ENCODE results near the gene IL6R. TPM values are rescaled to one million over a fixed set of nuclear protein-coding genes. Genes with fewer than 3 reads are reported as not detected.
"Not testable (repeated sequence)": the region's sequence is repeated elsewhere in the genome, so short reads cannot be mapped to it uniquely, and the experiment has no call there.

Gene IL6R
- total RNA-seq, 1 experiment from 2014 or later = 4.9 TPM

GRCh38 chr1:154361357-154361756 is 43.8 kb upstream of the IL6R start:
- CTCF ChIA-PET = interaction anchor here (0.6 kb wide), 1 partner anchor 146 kb away, joined by 4 read pairs; no protein-coding TSS in a partner anchor
- DNase-seq = no peak
- Histone ChIP-seq H3K36me3 (ENCODE audit: control insufficient read depth, insufficient read depth, low read length) (no peaks in the 10 kb centered on the region), H3K4me1 (peaks cover 4% of the 10 kb centered on the region), H3K9me3 (no peaks in the 10 kb centered on the region), H3K27me3 (replicated peaks; ENCODE audit: control insufficient read depth, insufficient read depth, low read length) (no peaks in the 10 kb centered on the region), H3K4me3 (ENCODE audit: low read depth, low read length) (no peak overlapping the region)
- Mint-ChIP-seq H3K36me3 (ENCODE audit: insufficient read depth, unreplicated experiment) (no peaks in the 10 kb centered on the region), H3K27ac (ENCODE audit: unreplicated experiment) (no peak overlapping the region), H3K4me3 (ENCODE audit: unreplicated experiment) (no peak overlapping the region), H3K9me3 (ENCODE audit: unreplicated experiment) (no peaks in the 10 kb centered on the region), H3K27me3 (ENCODE audit: insufficient read depth, unreplicated experiment) (no peaks in the 10 kb centered on the region), H3K4me1 (ENCODE audit: low read depth, unreplicated experiment) (no peaks in the 10 kb centered on the region)
- POLR2A ChIA-PET = no interaction called here
- intact Hi-C loops (cut with micrococcal nuclease; ENCODE audit: unreplicated experiment) = no loop called here
- BruUV-seq (replicated peaks) = no TSS peak
- TF ChIP-seq CTCF (IDR thresholded peaks at IDR 0.05; ENCODE audit: insufficient read depth in 1 of 2, low read depth in 1 of 2, low read length in 1 of 2, severe bottlenecking in 1 of 2, unreplicated experiment in 1 of 2) = no peak

GRCh38 chr1:154371436-154371835 is 33.7 kb upstream of the IL6R start:
- peaks cover 7% of the 10 kb centered on the region for H3K4me1 Mint-ChIP-seq (ENCODE audit: low read depth, unreplicated experiment)
- no TSS peak for BruUV-seq (replicated peaks)
- Histone ChIP-seq H3K4me3 (ENCODE audit: low read depth, low read length) (no peak overlapping the region), H3K27me3 (replicated peaks; ENCODE audit: control insufficient read depth, insufficient read depth, low read length) (no peaks in the 10 kb centered on the region), H3K9me3 (no peaks in the 10 kb centered on the region), H3K36me3 (ENCODE audit: control insufficient read depth, insufficient read depth, low read length) (no peaks in the 10 kb centered on the region), H3K4me1 (peaks cover 7% of the 10 kb centered on the region; the same call in 1 of the 2 replicates)
- peak overlapping the region; percentile 67 for H3K27ac Mint-ChIP-seq (ENCODE audit: unreplicated experiment)
- no peaks in the 10 kb centered on the region for H3K27me3 Mint-ChIP-seq (ENCODE audit: insufficient read depth, unreplicated experiment)
- no peak for DNase-seq
- H3K36me3 Mint-ChIP-seq (ENCODE audit: insufficient read depth, unreplicated experiment) = no peaks in the 10 kb centered on the region
- CTCF ChIA-PET = no interaction called here
- POLR2A ChIA-PET = no interaction called here
- no peaks in the 10 kb centered on the region for H3K9me3 Mint-ChIP-seq (ENCODE audit: unreplicated experiment)
- no peak for TF ChIP-seq CTCF (IDR thresholded peaks at IDR 0.05; ENCODE audit: insufficient read depth in 1 of 2, low read depth in 1 of 2, low read length in 1 of 2, severe bottlenecking in 1 of 2, unreplicated experiment in 1 of 2)
- no peak overlapping the region for H3K4me3 Mint-ChIP-seq (ENCODE audit: unreplicated experiment)
- intact Hi-C loops (cut with micrococcal nuclease; ENCODE audit: unreplicated experiment) = no loop called here

- H3K27me3 Mint-ChIP-seq (ENCODE audit: insufficient read depth, unreplicated experiment); intact Hi-C loops (cut with micrococcal nuclease; ENCODE audit: unreplicated experiment); POLR2A ChIA-PET; H3K4me3 ChIP-seq (ENCODE audit: low read depth, low read length); H3K27ac Mint-ChIP-seq (ENCODE audit: unreplicated experiment); H3K27me3 ChIP-seq (replicated peaks; ENCODE audit: control insufficient read depth, insufficient read depth, low read length); H3K9me3 Mint-ChIP-seq (ENCODE audit: unreplicated experiment); H3K9me3 ChIP-seq; H3K4me1 ChIP-seq; DNase-seq; BruUV-seq (replicated peaks); CTCF ChIA-PET; H3K36me3 Mint-ChIP-seq (ENCODE audit: insufficient read depth, unreplicated experiment); H3K4me3 Mint-ChIP-seq (ENCODE audit: unreplicated experiment); H3K36me3 ChIP-seq (ENCODE audit: control insufficient read depth, insufficient read depth, low read length); H3K4me1 Mint-ChIP-seq (ENCODE audit: low read depth, unreplicated experiment): not testable (repeated sequence)
Measured at GRCh38 chr1:154373777-154374357, 31.3 kb upstream of the IL6R start.

GRCh38 chr1:154379301-154379700 is 25.8 kb upstream of the IL6R start:
- H3K27me3 ChIP-seq (replicated peaks; ENCODE audit: control insufficient read depth, insufficient read depth, low read length) = no peaks in the 10 kb centered on the region
- H3K4me3 ChIP-seq (ENCODE audit: low read depth, low read length) = no peak overlapping the region
- BruUV-seq (replicated peaks) = no TSS peak
- no peaks in the 10 kb centered on the region for H3K9me3 ChIP-seq
- TF ChIP-seq CTCF (IDR thresholded peaks at IDR 0.05; ENCODE audit: insufficient read depth in 1 of 2, low read depth in 1 of 2, low read length in 1 of 2, severe bottlenecking in 1 of 2, unreplicated experiment in 1 of 2) = no peak
- H3K4me3 Mint-ChIP-seq (ENCODE audit: unreplicated experiment) = no peak overlapping the region
- POLR2A ChIA-PET = no interaction called here
- no peaks in the 10 kb centered on the region for H3K9me3 Mint-ChIP-seq (ENCODE audit: unreplicated experiment)
- no peaks in the 10 kb centered on the region for H3K36me3 ChIP-seq (ENCODE audit: control insufficient read depth, insufficient read depth, low read length)
- H3K36me3 Mint-ChIP-seq (ENCODE audit: insufficient read depth, unreplicated experiment) = no peaks in the 10 kb centered on the region
- CTCF ChIA-PET = no interaction called here
- H3K27ac Mint-ChIP-seq (ENCODE audit: unreplicated experiment) = no peak overlapping the region
- DNase-seq = no peak
- intact Hi-C loops (cut with micrococcal nuclease; ENCODE audit: unreplicated experiment) = no loop called here
- no peaks in the 10 kb centered on the region for H3K4me1 ChIP-seq
- H3K4me1 Mint-ChIP-seq (ENCODE audit: low read depth, unreplicated experiment) = no peaks in the 10 kb centered on the region
- H3K27me3 Mint-ChIP-seq (ENCODE audit: insufficient read depth, unreplicated experiment) = no peaks in the 10 kb centered on the region
